Fibroblast of mammary gland (primary cell): ENCODE data around the gene SIRT7.

Source experiments
- DNase-seq: peaks from one replicate; pipeline ENCODE4 v3.0.0-alpha.2; 2010; ENCODE audit warnings: low read depth
- H3K4me3 ChIP-seq: 2 replicates; pipeline ENCODE4 v1.5.1; 2011; ENCODE audit warnings: low read depth, mild to moderate bottlenecking, low read length, moderate library complexity; ENCODE audit not compliant: control insufficient read depth
- TF ChIP-seq, protein P1 (sequence below): conservative IDR thresholded peaks from 2 replicates; pipeline ENCODE4 v1.5.1; 2011; ENCODE audit warnings: low read depth, low read length, inconsistent platforms; ENCODE audit not compliant: control insufficient read depth, insufficient read depth

SIRT7 gene

DNA sequence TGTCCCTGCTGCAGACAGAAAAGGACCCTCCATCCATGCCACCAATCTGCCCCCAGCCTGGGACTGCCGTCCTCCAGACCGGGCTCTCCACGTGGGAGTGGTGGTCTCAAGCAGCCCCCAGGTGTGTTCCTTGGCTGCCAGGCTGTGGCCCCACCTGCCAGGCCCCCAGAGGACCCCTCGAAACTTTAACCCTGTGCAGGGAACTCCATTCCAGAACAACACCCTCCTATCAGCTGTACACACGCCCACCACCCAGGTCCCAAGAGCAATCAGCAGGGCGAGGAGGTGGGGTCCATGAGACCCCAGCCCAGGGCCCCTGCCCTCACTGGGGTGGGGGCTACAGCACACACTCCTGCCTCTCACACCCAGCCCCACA is 17.7 kb upstream of the SIRT7 start:
- DNase-seq: no peak
- H3K4me3 ChIP-seq: peak overlapping the region; percentile 17
- TF ChIP-seq, protein P1, sequence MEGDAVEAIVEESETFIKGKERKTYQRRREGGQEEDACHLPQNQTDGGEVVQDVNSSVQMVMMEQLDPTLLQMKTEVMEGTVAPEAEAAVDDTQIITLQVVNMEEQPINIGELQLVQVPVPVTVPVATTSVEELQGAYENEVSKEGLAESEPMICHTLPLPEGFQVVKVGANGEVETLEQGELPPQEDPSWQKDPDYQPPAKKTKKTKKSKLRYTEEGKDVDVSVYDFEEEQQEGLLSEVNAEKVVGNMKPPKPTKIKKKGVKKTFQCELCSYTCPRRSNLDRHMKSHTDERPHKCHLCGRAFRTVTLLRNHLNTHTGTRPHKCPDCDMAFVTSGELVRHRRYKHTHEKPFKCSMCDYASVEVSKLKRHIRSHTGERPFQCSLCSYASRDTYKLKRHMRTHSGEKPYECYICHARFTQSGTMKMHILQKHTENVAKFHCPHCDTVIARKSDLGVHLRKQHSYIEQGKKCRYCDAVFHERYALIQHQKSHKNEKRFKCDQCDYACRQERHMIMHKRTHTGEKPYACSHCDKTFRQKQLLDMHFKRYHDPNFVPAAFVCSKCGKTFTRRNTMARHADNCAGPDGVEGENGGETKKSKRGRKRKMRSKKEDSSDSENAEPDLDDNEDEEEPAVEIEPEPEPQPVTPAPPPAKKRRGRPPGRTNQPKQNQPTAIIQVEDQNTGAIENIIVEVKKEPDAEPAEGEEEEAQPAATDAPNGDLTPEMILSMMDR: no peak

DNA sequence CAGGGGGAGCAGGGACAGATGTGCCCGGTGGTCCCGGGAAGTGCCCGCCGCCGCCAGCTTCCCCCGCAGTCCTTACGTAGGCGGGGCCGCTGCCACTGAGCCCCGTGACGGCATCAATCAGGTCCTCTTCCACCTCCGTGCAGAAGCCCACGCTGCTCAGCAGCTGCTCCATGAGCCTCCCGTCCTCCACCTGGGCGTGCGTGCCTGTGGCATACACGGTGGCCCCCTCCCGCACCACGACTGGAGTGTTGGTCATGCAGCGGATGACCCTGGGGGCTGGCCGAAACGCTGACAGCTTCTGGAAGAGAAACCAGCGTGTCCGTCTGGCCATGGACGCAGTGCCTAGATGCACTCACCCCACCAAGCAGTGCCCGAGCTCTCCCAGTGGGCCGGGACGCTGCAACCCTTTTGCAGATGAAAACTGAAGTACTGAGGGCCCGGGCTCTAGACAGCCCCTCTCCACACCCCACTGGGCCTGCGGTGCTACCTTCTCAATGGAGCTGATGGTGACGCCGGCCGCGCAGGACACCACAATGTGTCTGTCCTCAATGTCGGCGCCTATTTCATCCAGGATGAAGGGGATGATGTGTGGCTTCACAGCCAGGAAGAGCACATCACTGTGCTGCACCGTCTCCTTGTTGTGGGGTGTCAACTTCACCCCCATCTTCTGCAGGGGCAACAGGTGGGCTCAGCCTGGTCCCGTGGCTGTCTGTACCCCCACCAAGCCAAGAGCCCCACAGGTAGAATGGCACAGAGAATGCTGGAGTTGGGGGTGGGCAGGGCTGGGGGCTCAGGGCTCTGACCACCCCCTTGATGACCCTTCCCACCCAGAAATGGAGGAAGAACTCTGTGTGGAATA is 17.1 kb upstream of the SIRT7 start:
- DNase-seq: no peak
- no peak overlapping the region for H3K4me3 ChIP-seq
- TF ChIP-seq, protein P1: no peak

DNA sequence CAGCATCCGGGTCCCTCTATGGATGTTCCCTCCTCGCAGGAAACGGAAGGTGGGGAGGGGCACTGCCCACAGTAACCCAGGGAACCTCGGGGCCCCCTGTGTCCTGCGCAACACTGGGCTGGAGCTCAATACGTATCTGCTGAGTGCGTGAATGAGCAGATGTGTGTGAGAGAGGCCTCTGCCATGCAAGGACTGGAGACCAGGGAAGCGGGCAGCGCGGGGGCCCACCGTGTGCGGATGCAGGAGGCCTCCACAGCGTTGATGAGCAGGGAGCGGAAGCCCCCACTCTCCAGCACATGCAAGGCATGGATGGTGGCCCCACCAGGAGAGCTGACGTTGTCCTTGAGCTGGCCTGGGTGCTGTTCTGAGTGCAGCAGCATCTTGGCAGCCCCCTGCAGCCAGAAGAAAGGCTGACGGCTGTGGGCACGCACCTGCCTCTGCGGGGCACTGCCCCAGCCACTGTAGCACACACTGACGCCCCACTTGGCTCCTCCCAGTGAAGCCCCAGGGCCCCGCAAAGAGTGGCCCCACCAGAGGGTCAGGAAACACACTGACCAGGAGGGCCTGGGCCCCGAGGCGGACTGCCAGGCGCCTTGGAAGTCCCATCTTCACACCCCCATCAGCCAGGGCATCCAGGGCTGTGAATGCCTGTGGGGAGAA is 16.3 kb upstream of the SIRT7 start:
- TF ChIP-seq, protein P1: no peak
- no peak overlapping the region for H3K4me3 ChIP-seq
- no peak for DNase-seq

DNA sequence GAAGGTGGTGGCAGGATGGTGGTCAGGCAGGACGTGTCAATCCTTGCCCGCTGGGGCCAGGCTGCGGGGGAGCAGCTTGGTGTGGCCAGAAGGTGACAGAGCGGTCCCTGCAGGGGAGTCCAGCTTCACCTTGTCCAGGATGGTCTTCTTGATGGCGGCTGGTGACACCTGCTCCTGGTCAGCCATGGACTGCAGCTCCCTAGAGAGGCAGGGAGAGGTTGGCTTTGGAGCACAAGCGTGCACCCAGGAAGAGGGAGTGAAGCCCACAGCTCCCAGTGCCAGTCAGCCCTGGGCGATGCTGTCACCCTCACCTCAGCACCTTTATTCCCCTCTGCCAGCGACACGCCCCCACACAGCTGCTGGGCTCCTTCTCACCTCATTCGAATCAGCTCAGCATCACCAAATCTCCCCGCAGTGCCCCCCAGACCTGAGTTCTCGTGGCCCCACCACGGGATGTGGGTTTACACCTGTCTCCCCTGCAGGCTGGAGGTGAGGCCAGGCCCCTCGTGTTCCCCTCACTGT is 15.3 kb upstream of the SIRT7 start:
- TF ChIP-seq, protein P1: no peak
- H3K4me3 ChIP-seq: no peak overlapping the region
- no peak for DNase-seq

DNA sequence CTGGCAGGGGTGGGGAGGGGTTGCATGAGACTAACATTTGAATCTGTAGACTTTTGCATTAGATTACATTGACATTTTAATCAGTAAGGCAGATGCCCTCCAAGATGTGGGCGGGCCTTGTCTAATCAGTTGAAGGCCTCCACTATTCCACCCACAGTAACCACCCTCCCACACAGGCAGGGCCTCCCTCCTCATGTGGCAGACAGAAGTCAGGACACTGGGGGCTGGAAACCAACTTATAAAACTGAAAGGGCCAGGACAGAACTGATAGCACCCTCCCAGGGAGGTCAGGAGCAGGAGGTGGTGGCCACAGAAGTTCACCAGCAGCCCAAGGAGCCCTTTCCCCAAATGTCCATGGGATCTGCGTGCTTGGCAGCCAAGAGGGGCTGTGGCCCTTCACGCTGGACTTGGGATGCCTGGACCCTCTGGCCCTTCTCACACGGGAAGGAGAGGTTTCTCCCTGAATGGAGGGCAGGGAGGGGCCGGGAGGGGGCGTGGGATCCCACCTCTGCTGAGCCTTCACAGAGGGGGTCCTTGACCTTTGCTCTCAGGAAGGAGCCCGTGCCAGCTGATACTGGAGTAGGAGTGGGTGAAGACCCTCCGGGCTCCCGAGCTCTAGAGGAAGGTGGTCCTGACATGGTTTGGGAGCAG is 14.5 kb upstream of the SIRT7 start:
- no peak for DNase-seq
- H3K4me3 ChIP-seq: no peak overlapping the region
- TF ChIP-seq, protein P1: no peak

DNA sequence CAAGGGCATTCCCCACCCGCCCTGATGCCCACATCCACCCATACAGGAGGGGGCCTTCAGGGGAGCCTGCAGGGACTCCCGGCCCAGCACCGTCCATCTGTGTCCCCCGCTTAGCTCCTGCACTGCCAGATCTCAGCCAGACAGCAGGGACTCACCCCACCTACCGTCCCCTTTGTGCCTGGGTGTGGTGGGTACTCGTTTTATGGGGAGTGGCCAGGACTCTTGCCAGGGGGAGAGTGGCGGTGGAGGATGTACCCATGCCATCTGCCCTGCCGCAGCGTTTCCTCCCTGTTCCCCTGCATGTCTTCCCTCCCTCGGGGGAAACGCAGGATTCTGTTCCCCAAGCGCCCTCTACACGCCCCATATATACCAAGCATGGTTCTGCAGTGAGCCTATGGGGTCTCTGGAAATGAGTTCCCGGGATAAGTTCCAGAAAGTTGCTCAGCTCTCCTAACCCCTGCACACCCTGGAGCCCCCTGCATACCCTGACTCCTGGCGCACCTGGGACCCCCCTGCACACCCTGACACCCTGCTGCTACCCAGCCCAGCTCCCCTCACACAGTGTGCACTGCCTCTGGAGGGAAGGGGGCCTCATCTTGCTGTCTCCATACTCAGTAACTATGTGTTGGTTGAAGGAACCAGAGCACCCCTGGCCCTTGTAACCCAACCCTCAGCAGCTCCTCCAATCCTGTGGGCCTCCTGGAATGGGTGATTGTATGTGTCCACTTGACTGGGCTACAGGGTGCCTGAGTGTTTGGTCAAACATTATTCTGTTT is 13.8 kb upstream of the SIRT7 start:
- TF ChIP-seq, protein P1: no peak
- no peak for DNase-seq
- H3K4me3 ChIP-seq: no peak overlapping the region
